Activated CD8-positive, alpha-beta memory T cell treated with anti-CD3 and anti-CD28 coated beads, Interleukin-2, amount 50 U/mL, for 48 hours (primary cell): ENCODE measurements around the gene CIB2.
A peak's percentile ranks its signal among the peaks of the same experiment; 100 is the strongest.

Experiments used
- DNase-seq: peaks from one replicate; pipeline ENCODE4 v3.0.0-alpha.2; 2020

Gene CIB2

GRCh38 chr15:78105476-78106241 lies 25.6 kb downstream of the CIB2 start:
- DNase-seq = no peak

DNA sequence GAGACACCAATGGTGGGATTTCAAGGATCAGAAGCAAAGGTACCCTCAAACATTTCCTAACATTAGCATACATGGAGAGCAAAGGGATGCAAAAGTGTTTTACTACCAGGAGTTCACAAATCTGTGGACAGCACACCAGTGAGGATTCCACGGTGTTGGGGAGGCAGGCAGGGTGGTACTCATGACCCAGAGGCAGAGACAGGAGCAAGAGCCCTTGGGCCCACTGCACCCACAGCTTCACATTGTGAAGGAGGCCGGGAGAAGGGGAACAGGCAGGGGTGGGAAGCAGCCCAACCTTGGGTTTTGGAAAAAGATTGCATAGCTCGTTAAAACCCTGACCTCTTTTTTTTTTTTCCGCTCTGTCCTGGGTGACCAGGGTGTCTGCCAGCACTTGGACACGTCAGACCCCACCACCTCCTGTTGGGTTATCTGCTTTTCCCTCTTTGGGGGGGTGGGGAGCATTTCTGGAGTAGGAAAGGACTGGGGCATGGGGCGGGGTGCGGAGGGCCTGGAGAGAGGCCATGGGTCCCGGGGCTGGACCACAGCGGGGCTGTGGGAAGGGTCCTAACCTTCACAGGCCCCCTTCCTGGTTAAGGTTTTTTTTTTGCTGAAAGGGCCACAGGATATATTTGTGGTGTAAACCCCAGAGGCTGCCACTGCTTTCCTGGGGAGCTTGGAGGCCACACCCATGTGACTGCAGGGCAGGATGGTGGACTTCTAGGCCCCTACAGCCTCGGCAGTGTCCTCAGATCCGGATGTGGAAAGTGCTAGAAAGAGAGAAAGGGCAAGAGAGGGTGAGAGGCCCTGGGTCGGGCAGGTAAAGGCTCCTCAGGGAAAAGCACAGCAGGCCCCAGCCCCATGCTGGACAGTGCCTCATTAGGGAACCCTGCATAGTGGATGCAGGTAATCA lies 26.4 kb downstream of the CIB2 start:
- DNase-seq = no peak

DNA sequence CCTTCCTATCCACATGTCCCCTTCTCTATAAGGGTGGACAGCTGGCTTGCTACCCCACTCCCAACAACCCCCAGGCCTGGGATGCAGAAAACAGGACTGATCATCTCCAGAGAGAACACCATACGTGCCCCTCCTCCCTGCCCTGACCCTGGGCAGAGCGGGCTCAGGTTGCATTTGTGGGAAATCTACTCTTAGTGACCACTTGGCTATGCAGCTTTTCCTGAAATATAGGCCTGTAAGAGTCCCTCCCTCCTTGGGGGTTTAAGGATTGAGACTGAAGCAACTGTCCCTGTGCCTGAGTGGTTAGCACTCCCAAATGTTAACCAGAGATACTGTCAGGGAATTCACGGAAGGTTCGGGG lies 27.1 kb downstream of the CIB2 start:
- DNase-seq = no peak

GRCh38 chr15:78103406-78104118 lies 27.7 kb downstream of the CIB2 start:
- peak; percentile 78 for DNase-seq

- no peak for DNase-seq
Observed at GRCh38 chr15:78102741-78103140, 28.5 kb downstream of the CIB2 start.

- DNase-seq = no peak
Observed at GRCh38 chr15:78102211-78102610, 29.0 kb downstream of the CIB2 start.

DNA sequence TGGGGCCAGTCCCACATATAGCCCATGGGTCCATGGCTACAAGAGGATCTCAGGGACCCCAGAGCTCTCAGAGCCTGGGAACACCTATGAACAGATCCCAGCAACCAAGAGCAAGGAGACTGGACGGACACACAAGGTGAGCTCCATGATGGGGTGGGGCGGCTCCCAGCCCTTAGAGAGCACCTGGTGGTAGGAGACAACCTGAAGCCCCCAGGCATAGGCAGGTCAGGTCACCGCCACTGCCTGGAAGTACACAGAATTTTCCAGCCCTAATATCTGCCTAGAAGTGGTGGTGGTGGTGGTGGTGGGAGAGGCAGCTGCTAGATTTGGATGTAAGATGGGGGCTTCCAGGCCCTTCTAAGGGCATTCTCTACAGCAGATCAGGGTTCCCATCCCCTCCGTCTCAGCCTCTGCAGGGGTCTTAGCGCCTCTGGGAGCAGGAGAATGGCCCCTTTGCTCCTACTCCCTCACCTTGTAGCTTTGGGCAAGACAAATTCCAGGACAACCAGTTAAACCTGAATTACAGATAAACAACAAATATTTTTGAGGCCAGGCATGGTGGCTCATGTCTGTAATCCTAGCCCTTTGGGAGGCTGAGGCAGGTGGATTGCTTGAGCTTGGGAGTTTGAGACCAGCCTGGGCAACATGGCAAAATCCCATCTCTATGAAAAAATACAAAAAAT lies 29.7 kb downstream of the CIB2 start:
- no peak for DNase-seq

GRCh38 chr15:78100886-78101285 lies 30.4 kb downstream of the CIB2 start:
- DNase-seq = no peak

- DNase-seq = peak; percentile 44
Observed at GRCh38 chr15:78098131-78098755, 33.0 kb downstream of the CIB2 start.

- DNase-seq = peak; percentile 42
Observed at GRCh38 chr15:78097667-78098066, 33.6 kb downstream of the CIB2 start.

GRCh38 chr15:78093242-78094020 lies 37.8 kb downstream of the CIB2 start:
- DNase-seq = peak; percentile 45

GRCh38 chr15:78092261-78093041 lies 38.8 kb downstream of the CIB2 start, which contains the start of gene SH2D7:
Gene SH2D7, plus strand, starts transcription at chr15:78092561. Its CDS starts 24 bp downstream, at chr15:78092585.
- no peak for DNase-seq

DNA sequence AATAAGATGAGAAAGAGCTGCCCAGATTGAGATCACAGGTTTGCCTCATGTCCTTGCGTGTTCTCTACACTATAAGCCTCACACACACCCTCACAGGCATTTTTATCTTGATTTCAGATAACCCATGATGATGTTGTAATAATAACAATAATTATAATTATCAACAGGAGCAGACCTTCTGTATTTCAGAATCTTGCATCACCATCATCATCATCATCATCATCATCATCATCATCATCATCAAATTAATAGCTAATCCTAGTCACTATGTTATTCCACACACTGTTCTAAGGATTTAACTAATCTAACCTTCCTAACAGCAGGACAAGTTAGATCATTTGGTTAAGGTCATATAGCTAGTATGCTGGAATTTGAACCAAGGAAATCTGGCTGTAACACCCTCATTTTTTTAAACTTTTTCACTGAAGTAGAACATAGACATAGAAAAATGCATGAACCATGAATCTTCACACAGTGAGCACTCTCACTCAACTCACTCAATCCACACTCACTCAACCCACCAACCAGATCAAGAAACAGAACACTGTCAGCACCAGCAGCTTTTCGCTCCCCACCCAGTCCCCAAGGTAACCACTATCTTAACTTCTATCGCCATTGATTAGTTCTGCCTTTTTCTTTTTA lies 40.7 kb downstream of the CIB2 start:
- no peak for DNase-seq

DNA sequence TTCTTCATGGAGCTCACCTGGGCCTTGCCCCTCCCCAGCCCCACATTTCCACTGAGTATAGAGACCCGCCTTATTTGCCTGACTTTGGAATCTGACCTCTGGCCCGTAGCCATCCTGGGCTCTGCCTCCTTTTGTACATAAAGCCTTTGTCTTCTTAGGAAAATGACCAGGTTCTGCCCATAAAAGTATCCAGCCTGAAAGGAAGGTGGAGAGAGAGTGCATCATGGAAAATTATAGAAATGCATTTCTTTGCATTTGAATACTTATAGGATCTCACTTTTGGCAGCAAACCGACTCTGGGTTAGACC lies 42.5 kb downstream of the CIB2 start:
- no peak for DNase-seq

DNA sequence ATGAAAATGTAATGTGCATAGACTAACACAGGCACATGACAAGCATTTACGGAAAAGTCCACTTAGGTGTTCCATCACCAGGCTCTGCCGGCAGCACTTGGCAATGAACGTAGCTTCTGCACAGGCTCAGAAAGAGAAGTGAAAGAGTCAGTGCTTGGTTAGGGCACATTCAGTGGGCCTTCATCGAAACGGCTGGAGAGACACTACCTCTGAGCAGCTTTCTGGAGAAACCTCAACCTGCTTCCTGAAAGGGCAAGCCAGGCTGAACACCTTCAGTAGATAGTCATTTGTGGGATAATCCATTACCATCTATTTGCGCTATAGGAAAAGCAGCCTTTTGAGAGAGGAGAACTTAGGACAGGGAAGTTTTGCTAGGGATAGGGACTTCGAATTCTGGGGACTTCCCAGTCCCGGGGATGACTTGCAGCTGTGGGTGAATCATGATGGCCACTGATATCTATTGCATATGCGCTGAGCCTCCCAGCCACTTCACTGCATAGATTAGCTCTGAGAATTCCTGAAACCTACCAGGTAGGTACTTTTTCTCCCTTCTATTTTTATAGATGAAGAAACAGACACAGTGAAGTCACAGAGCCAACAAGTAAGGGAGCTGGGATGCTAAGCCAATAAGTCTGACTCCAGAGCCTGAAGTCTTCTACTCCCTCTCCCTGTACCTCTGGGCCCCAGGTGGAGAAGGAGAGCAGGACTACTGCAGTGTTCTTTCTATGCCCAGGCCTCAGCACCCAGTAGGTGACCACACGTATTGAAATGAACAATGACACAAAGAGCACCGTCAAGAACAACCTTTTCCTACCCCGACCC lies 43.1 kb downstream of the CIB2 start:
- DNase-seq = no peak

GRCh38 chr15:78085928-78086327 lies 45.3 kb downstream of the CIB2 start:
- DNase-seq = no peak

- DNase-seq = no peak
Observed at GRCh38 chr15:78084449-78084750, 46.8 kb downstream of the CIB2 start.

GRCh38 chr15:78083687-78084448 lies 47.4 kb downstream of the CIB2 start:
- DNase-seq = no peak

DNA sequence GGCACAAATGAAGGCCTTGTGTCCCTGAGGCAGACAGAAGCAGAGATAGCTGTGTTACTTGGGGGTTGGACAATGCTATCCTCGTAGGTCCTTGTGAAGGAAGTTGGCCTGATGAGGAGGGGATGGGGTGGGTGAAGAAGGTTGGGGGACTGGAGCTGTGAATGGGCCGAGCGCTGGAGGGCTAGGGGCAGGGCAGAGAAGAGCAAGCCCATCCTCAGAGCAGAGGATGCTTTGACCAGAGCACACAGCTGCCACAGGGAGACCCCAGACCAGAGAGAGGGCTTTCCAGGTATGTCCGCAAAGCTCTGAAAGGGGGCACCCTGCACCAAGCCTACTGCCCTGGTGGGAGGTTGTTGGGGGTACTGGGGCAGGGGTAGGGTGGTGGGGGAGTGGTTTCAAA lies 48.1 kb downstream of the CIB2 start:
- DNase-seq = no peak
